ENCODE results near the gene BMPR1A.
"Not testable (repeated sequence)": the region's sequence is repeated elsewhere in the genome, so short reads cannot be mapped to it uniquely, and the experiment has no call there.

BMPR1A gene

GRCh38 chr10:86898511-86898910 is 142.1 kb downstream of the BMPR1A start:
- no peak for DNase-seq

GRCh38 chr10:86899132-86899531 is 142.7 kb downstream of the BMPR1A start:
- peak; percentile 64 for DNase-seq

- DNase-seq = peak; percentile 70
Observed at GRCh38 chr10:86899670-86900276, 143.4 kb downstream of the BMPR1A start.

GRCh38 chr10:86900955-86901354 is 144.5 kb downstream of the BMPR1A start:
- DNase-seq = no peak

GRCh38 chr10:86904600-86904999 is 148.2 kb downstream of the BMPR1A start:
- no peak for DNase-seq

GRCh38 chr10:86905429-86905828 is 149.0 kb downstream of the BMPR1A start:
- DNase-seq = no peak

GRCh38 chr10:86914734-86915133 is 158.3 kb downstream of the BMPR1A start:
- DNase-seq = no peak

GRCh38 chr10:86918022-86918471 is 161.6 kb downstream of the BMPR1A start:
- peak; percentile 5 for DNase-seq

GRCh38 chr10:86922553-86922961 is 166.1 kb downstream of the BMPR1A start:
- no peak for DNase-seq

GRCh38 chr10:86929468-86930380 is 173.3 kb downstream of the BMPR1A start:
- DNase-seq = no peak

GRCh38 chr10:86931872-86932271 is 175.5 kb downstream of the BMPR1A start:
- no peak for DNase-seq

- no peak for DNase-seq
Observed at GRCh38 chr10:86932674-86933073, 176.3 kb downstream of the BMPR1A start.

- not testable (repeated sequence) for DNase-seq
Observed at GRCh38 chr10:86934162-86934711, 177.8 kb downstream of the BMPR1A start.

- DNase-seq = no peak
Observed at GRCh38 chr10:86936661-86937501, 180.5 kb downstream of the BMPR1A start.

GRCh38 chr10:86937502-86938154 is 181.2 kb downstream of the BMPR1A start:
- no peak for DNase-seq

GRCh38 chr10:86938260-86938659 is 181.8 kb downstream of the BMPR1A start:
- no peak for DNase-seq

GRCh38 chr10:86940076-86940475 is 183.7 kb downstream of the BMPR1A start:
- not testable (repeated sequence) for DNase-seq

- DNase-seq = no peak
Observed at GRCh38 chr10:86940677-86941076, 184.3 kb downstream of the BMPR1A start.

GRCh38 chr10:86941426-86941825 is 185.0 kb downstream of the BMPR1A start:
- DNase-seq = no peak

GRCh38 chr10:86941991-86942421 is 185.6 kb downstream of the BMPR1A start:
- DNase-seq = no peak

GRCh38 chr10:86942441-86943315 is 186.3 kb downstream of the BMPR1A start:
- DNase-seq = no peak
